GM12878 (cell line): ENCODE measurements around the gene CAMK4.

Experiments
- EGR1 ChIP-seq, 2 experiments: IDR thresholded peaks; 1 replicate in 1 of 2; 2 replicates in 1 of 2; pipeline ENCODE4 v1.6.1; 2011 to 2012; ENCODE audit warnings: low read depth in 2 of 2, low read length in 2 of 2, borderline replicate concordance in 1 of 2, mild to moderate bottlenecking in 1 of 2, moderate library complexity in 1 of 2
- FOXM1 ChIP-seq: IDR thresholded peaks from 2 replicates; pipeline ENCODE4 v1.6.1; 2012; ENCODE audit warnings: low read depth, mild to moderate bottlenecking, inconsistent platforms, low read length, moderate library complexity
- NFXL1 ChIP-seq: fragments of 450-650 bp; IDR thresholded peaks from 2 replicates; pipeline ENCODE4 v1.6.1; 2017; ENCODE audit warnings: antibody characterized with exemption, mild to moderate bottlenecking, borderline replicate concordance
- NR2C2 ChIP-seq: IDR thresholded peaks from 2 replicates; pipeline ENCODE4 v1.6.1; 2011; ENCODE audit warnings: borderline replicate concordance, low read depth; ENCODE audit not compliant: control insufficient read depth, insufficient read length
- RAD21 ChIP-seq: IDR thresholded peaks from 2 replicates; pipeline ENCODE4 v1.6.1; 2011; ENCODE audit warnings: mild to moderate bottlenecking, low read depth, low read length, moderate library complexity; ENCODE audit not compliant: insufficient read depth
- RAD51 ChIP-seq: fragments of 450-650 bp; IDR thresholded peaks from 2 replicates; pipeline ENCODE4 v1.6.1; 2016; ENCODE audit warnings: moderate library complexity, mild to moderate bottlenecking, inconsistent platforms
- TAF1 ChIP-seq: IDR thresholded peaks from 2 replicates; pipeline ENCODE4 v1.6.1; 2011; ENCODE audit warnings: mild to moderate bottlenecking, low read depth, low read length, borderline replicate concordance
- TCF3 ChIP-seq: IDR thresholded peaks from 2 replicates; pipeline ENCODE4 v1.6.1; 2012; ENCODE audit warnings: low read depth, mild to moderate bottlenecking, low read length, borderline replicate concordance; ENCODE audit not compliant: insufficient read depth
- YY1 ChIP-seq: IDR thresholded peaks from 2 replicates; pipeline ENCODE4 v1.6.1; 2011; ENCODE audit warnings: low read depth, mild to moderate bottlenecking, low read length
- ZBTB40 ChIP-seq: fragments of 450-650 bp; IDR thresholded peaks from 2 replicates; pipeline ENCODE4 v1.6.1; 2016; ENCODE audit warnings: mild to moderate bottlenecking, moderate library complexity, borderline replicate concordance
- ZNF24 ChIP-seq: fragments of 450-650 bp; IDR thresholded peaks from 2 replicates; pipeline ENCODE4 v1.6.1; 2017; ENCODE audit warnings: antibody characterized with exemption, mild to moderate bottlenecking
- TF ChIP-seq, protein P1 (sequence below), 3 experiments: IDR thresholded peaks in 2 of 3; conservative IDR thresholded peaks in 1 of 3; 2 replicates each; pipeline ENCODE4 v1.5.1; 2011; ENCODE audit warnings: low read depth in 3 of 3, low read length in 3 of 3, mild to moderate bottlenecking in 3 of 3, control low read depth in 2 of 3, moderate library complexity in 2 of 3, inconsistent platforms in 1 of 3, mixed read lengths in 1 of 3; ENCODE audit not compliant: control insufficient read depth in 2 of 3, insufficient read depth in 1 of 3; ENCODE audit errors: extremely low read depth in 1 of 3
- TF ChIP-seq, protein P2 (sequence below): IDR thresholded peaks from 2 replicates; pipeline ENCODE4 v1.6.1; 2011; ENCODE audit warnings: mild to moderate bottlenecking, low read depth, low read length, moderate library complexity; ENCODE audit not compliant: insufficient replicate concordance

GRCh38 chr5:111187079-111187478 lies 37.1 kb upstream of the CAMK4 start:
- TF ChIP-seq, protein P1, sequence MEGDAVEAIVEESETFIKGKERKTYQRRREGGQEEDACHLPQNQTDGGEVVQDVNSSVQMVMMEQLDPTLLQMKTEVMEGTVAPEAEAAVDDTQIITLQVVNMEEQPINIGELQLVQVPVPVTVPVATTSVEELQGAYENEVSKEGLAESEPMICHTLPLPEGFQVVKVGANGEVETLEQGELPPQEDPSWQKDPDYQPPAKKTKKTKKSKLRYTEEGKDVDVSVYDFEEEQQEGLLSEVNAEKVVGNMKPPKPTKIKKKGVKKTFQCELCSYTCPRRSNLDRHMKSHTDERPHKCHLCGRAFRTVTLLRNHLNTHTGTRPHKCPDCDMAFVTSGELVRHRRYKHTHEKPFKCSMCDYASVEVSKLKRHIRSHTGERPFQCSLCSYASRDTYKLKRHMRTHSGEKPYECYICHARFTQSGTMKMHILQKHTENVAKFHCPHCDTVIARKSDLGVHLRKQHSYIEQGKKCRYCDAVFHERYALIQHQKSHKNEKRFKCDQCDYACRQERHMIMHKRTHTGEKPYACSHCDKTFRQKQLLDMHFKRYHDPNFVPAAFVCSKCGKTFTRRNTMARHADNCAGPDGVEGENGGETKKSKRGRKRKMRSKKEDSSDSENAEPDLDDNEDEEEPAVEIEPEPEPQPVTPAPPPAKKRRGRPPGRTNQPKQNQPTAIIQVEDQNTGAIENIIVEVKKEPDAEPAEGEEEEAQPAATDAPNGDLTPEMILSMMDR (IDR thresholded peaks at IDR 0.05 in 2 of 3, conservative IDR thresholded peaks at IDR 0.05 in 1 of 3; ENCODE audit: control insufficient read depth in 2 of 3, extremely low read depth in 1 of 3, insufficient read depth in 1 of 3, low read depth in 3 of 3, low read length in 3 of 3), result no peak
- TF ChIP-seq EGR1 (IDR thresholded peaks at IDR 0.05; ENCODE audit: borderline replicate concordance in 1 of 2, low read depth in 2 of 2, low read length in 2 of 2), result no peak
- TF ChIP-seq RAD51, result no peak
- no peak for TF ChIP-seq TCF3
- no peak for TF ChIP-seq YY1
- TF ChIP-seq FOXM1, result no peak
- TF ChIP-seq RAD21, result no peak
- TF ChIP-seq, protein P2, sequence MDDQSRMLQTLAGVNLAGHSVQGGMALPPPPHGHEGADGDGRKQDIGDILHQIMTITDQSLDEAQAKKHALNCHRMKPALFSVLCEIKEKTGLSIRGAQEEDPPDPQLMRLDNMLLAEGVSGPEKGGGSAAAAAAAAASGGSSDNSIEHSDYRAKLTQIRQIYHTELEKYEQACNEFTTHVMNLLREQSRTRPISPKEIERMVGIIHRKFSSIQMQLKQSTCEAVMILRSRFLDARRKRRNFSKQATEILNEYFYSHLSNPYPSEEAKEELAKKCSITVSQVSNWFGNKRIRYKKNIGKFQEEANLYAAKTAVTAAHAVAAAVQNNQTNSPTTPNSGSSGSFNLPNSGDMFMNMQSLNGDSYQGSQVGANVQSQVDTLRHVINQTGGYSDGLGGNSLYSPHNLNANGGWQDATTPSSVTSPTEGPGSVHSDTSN, result no peak
- TF ChIP-seq NFXL1, result no peak
- TF ChIP-seq ZNF24, result no peak
- TF ChIP-seq ZBTB40, result no peak
- TF ChIP-seq TAF1, result no peak
- no peak for TF ChIP-seq NR2C2
